GM10248 (cell line): ENCODE results near the gene GSTO2.

Experiments
- CTCF ChIA-PET: fragments of 300-600 bp; sonication (Branson Sonifier 250); formaldehyde crosslinking; extraction: SDS; loops from one replicate; lab custom pipeline; 2021; ENCODE audit warnings: antibody characterized with exemption; lab: Yijun Ruan, JAX
- POLR2A ChIA-PET: fragments of 350-650 bp; sonication (Branson Sonifier 250); formaldehyde crosslinking; extraction: SDS; loops from one replicate; lab custom pipeline; 2020; ENCODE audit warnings: antibody characterized with exemption; lab: Yijun Ruan, JAX
- DNase-seq: peaks from one replicate; pipeline ENCODE4 v3.0.0; 2012; ENCODE audit errors: extremely low spot score
- TF ChIP-seq, protein P1 (sequence below): IDR thresholded peaks from 2 replicates; pipeline ENCODE4 v1.5.1; 2012; ENCODE audit warnings: mild to moderate bottlenecking, low read depth; ENCODE audit errors: extremely low read depth, missing control alignments, control extremely low read depth

The GSTO2 gene

DNA sequence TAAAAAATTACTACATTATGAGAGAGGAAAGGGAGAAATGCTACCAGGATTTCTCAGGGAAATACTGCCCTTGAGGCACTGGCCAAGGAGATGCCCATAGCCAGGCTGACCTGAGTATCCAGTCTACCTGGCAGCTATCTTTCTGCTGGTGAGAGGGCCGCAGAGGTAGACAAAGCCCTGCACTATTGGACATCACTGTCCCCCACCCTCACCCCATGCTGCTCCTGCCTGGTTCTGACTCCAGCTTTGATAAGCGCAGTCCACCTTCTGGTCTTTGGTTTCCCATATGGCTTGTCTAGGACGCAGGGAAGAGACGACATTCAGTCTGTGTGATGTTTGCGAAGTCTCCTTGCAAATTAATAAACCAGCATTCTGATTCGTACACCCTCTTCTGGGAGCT, 65.6 kb downstream of the GSTO2 start:
- DNase-seq, result no peak
- TF ChIP-seq, protein P1, sequence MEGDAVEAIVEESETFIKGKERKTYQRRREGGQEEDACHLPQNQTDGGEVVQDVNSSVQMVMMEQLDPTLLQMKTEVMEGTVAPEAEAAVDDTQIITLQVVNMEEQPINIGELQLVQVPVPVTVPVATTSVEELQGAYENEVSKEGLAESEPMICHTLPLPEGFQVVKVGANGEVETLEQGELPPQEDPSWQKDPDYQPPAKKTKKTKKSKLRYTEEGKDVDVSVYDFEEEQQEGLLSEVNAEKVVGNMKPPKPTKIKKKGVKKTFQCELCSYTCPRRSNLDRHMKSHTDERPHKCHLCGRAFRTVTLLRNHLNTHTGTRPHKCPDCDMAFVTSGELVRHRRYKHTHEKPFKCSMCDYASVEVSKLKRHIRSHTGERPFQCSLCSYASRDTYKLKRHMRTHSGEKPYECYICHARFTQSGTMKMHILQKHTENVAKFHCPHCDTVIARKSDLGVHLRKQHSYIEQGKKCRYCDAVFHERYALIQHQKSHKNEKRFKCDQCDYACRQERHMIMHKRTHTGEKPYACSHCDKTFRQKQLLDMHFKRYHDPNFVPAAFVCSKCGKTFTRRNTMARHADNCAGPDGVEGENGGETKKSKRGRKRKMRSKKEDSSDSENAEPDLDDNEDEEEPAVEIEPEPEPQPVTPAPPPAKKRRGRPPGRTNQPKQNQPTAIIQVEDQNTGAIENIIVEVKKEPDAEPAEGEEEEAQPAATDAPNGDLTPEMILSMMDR, result no peak
- CTCF ChIA-PET, result interaction anchor here (1.7 to 7.2 kb wide), 5 partner anchors 17 to 45 kb away, joined by 6 to 73 read pairs (median 31); partner anchors contain the start of gene CFAP58
- POLR2A ChIA-PET, result no interaction called here

DNA sequence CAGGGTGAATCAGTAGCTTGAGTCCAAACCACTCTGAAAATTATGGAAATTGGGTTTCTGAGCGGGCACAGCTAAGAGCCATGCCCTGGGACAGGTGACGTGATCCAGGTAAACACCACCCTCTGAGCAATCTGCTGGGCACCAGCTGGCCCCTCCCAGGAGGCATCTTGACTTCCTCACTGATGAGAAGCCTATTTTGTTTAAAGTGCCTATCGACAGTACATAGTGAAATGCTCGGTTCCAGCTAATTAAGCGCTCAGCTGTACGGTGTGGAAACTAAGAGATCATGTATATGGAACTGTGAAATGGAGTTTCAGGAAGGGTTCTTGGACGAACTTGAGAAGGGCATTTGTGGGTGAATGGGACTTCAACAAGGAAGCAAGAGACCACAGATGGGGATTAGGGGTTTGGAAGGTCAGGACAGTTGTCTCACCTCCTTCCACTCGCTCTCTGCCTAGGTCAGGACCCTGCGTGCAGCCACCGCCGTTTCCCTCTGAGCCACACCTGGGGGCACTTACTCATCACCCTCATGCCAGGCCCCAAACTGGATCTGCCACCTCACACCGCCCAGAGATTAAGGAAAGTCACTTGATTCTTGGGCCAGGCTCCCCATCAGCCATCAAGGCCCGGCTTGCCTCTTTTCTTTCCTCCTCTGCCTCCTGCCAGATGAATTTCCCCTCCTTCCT, 66.1 kb downstream of the GSTO2 start:
- TF ChIP-seq, protein P1, result no peak
- no peak for DNase-seq
- CTCF ChIA-PET, result interaction anchor here (1.7 to 7.2 kb wide), 5 partner anchors 16 to 46 kb away, joined by 6 to 73 read pairs (median 31); partner anchors contain the start of gene CFAP58
- POLR2A ChIA-PET, result no interaction called here

DNA sequence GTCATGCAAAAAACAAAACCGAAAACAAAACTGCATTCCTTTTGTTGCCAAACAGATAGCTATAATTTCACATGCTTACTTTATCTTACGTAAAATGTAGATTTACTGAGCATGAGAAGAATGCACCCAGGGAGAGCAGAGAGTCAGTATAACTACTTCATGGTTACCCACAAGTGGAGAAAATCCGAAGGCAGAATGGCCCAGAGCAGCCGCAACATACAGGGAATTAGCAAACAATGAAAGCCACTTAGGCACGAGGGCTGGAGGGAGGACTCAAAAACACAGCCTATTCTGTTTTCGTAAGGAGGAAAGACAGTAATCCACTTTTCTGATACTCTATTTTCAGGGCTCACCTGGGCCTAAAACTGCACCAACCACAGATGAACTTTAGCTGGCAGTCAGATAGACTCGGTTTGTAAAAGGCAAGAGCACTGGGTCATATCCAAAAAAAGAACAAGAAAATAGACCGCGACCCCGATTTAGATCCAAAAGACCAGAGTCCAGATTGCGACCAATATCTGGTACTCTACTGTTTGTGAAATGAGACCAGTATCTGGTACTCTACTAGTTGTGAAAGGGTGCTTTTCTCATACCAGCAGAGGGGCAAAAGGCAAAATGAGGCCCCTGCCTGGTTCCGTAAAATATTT, 68.0 kb downstream of the GSTO2 start:
- no peak for DNase-seq
- ChIA-PET POLR2A (no interaction called here), CTCF (interaction anchor here (0.7 to 7.2 kb wide), 10 partner anchors 14 to 64 kb away, joined by 3 to 73 read pairs (median 4); partner anchors contain the start of gene CFAP58)
- TF ChIP-seq, protein P1, result no peak

DNA sequence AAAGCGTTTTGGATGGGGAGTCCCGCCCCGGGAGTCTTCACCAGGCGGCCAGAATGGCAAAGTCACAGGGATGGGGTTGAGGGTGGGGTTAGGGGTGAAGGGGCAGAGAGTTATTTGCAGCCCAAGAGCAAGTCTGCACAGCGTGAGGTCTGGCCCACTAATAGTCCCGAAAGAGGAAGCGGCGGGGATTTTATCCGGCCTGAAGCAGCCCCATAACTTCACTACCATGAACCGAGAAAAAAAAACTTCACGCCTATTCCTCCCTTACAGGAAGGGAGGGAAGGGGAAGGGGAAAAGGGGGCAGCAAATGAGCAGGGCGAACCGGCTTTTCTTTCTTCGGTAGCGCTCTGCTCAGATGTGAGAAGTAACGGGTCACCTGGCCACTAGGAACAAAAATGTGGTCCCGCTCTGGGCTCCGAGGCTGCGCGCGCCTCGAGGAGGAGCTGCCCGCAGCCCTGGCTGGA, 68.6 kb downstream of the GSTO2 start:
- peak; percentile 63 for DNase-seq
- TF ChIP-seq, protein P1, result no peak
- ChIA-PET POLR2A (interaction anchor here (0.8 kb wide), 1 partner anchor 12 kb away, joined by 3 read pairs; no protein-coding TSS in a partner anchor), CTCF (interaction anchor here (1.0 to 7.2 kb wide), 10 partner anchors 10 to 64 kb away, joined by 3 to 73 read pairs (median 5); partner anchors contain the start of gene CFAP58)

DNA sequence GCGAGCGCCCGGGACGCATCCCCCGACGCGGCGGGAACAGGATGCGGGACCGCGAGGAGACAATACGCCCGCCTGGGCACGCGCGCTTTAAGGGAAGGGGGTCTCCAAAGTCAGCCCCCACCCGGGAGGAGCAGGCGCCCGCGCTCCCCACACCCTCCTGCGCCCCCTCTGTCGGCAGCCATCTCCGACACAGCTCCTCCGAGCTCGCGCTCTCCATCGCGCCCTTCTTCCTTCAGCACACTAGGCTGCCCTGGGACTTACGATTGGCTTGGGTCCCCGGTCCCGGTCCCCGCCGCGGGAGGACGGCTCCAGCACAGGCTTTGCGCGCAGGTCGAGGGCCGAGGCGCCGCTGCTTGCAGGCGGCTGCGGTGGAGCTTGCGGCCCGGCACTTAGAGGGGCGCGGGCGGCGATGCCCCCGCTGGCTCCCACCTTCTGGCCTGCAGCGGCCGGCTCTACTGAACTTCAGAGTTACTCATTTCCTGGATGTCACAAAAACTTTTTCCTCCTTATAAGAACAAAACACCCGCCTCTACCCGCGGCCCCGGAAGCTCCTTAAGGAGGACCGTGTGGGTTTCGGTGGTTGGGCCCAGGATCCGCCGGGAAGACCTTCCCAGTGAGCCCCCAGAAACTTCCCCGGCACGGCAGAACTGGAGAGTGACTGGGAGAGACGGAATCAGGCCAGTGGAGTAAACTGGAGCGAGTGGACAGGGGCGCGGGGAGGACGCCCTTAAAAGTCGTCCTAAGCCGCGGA, 69.2 kb downstream of the GSTO2 start, which contains the start of gene ITPRIP:
TSS of gene ITPRIP (minus strand) at position 481 of the 751 bp plus-strand sequence. CDS start 22,414 bp downstream, outside the sequence.
- CTCF ChIA-PET, result interaction anchor here (1.0 to 7.2 kb wide), 10 partner anchors 9 to 64 kb away, joined by 3 to 73 read pairs (median 5); partner anchors contain the start of gene CFAP58
- TF ChIP-seq, protein P1, result no peak

More for the DNA sequence above, 69.2 kb downstream of the GSTO2 start, which contains the start of gene ITPRIP:
- POLR2A ChIA-PET, result interaction anchor here (0.8 kb wide), 1 partner anchor 11 kb away, joined by 3 read pairs; no protein-coding TSS in a partner anchor
- peak; percentile 79 for DNase-seq
